Activated CD4-positive, alpha-beta T cell treated with anti-CD3 and anti-CD28 coated beads, Interleukin-2, Interleukin-6, amounts not matched to agents 100 ng/mL and 50 ng/mL, durations not matched to agents 16 hours and 8 hours (primary cell): ENCODE data around the gene WDR6.

Experiments used
- DNase-seq: peaks from one replicate; pipeline ENCODE4 v3.0.0-alpha.2; 2020

WDR6 gene

DNA sequence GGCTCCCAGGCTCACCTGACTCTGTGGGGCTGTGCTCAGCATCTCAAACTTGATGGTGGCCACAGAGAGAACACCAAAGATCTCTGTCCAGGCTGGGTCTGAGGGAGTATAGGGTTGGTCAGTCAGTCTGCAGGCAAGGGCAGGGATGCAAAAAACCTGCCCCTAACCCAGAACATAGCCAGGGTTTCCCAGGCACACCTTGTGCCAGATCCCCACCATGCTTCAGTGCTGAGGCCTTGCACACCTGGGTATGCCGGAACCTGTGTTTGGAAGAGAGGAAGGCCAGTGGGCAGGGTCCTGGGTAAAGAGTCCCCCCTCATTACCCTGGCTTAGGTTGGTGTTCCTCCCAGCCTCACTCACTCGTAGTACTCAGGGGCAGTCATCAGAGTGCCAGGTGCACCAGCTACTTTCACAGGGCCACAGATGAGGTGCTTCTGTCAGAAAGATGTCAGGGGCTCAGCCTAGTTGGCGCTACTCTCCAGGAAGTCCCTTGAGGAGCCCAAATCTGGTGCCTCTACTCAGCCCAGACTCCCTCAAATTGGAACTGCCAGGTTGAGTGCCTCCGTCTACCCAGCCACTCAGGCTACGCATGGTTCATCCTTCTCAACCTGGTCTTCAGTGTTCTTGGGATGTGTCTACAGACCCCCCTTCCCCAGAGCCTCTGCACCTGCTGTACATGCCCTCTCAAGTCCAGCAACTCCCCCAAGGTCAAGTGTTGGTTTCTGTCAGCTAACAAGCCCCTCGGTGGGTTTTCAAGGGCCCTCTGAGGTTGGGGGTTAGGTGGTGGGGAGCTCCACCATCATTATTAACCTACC is 9.4 kb downstream of the WDR6 start:
- no peak for DNase-seq

DNA sequence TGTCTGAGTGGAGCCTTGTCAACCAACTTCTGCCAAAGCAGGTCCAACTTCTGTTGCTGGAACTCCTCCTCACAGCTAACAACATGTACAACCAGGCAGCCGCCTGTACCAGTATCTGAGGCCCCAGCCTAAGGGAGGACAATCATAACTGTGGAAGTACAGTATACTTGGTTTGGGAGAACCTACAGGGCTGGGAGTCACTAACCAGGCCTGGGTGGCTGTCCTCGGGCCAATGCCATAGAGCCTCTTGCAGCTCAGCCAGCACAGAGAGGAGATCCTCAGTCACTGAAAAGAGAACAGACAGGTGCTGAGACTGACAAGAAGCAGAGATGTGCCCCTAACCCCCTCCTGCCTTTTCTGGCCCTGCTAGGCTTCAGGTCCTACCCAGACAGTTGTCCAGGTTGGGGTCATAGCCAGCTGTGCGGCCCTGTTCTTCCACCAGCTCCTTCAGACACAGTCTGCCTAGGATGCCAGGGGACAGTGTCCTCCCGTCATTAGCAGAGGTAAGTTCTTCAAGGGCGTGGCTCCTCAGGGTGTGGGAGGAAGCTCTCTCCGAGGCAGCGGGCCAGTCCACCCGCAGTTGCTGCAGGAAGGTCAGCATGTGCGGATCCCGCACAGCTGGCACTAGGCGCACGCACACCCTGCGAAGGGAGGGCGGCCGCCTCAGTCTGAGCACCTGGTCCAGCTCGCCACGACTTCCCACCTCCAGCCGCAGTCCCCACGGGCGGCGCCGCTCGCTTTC is 10.2 kb downstream of the WDR6 start:
- no peak for DNase-seq

DNA sequence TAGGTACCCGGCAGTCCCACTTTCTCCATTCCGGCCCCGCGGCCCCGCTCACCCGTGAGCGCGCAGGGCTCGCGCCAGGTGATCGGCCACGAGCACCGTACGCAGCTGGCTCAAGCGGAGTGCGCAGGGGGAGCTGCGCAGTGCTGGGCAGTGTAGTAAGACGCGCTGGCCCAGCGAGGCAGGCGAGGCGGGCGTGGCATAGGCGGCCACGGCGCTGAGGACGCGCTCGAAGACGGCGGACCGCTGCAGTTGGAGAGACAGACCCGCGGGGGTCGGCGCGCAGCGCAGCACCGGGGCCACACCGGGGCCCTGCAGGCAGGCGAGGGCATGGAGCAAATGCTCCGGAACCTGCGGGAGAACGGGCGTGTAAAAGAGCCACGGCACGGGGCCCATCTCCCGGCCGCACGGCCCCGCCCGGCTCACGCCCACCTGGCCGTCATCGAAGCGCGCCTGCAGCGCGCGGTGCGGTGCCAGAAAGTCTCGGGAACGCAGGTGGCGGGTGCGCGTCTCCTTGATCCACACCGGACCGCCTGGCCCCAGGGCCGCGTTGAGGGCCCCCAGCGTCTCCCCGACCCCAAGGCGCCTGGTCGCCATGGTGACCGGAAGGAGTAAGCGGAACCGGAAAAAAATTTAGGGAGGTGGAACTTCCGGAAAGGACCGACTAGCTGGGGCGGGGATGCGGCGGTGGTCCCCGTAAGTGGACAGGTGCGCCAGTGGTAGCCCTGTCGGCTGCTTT is 10.9 kb downstream of the WDR6 start, which contains the start of gene DALRD3:
Gene DALRD3, minus strand, starts transcription at position 610 of the 736 bp plus-strand sequence. Its CDS starts 16 bp downstream, at position 594.
- DNase-seq: peak; percentile 80

DNA sequence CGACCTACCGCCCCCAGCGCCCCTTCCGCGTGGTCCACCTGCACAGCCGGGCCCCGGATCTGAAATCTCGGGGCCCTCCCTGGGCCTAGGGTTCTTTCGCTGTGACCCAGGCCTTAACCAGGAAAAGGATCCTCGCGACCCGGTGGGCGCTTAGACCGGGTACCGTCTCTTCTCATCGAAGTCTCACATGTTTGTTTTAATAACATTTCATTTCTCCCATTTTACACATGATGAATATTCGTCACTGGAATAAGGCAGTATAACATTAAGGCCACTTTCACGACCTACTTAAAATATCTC is 11.5 kb downstream of the WDR6 start:
- no peak for DNase-seq

GRCh38 chr3:49019941-49020329 is 12.7 kb downstream of the WDR6 start:
- DNase-seq: no peak

DNA sequence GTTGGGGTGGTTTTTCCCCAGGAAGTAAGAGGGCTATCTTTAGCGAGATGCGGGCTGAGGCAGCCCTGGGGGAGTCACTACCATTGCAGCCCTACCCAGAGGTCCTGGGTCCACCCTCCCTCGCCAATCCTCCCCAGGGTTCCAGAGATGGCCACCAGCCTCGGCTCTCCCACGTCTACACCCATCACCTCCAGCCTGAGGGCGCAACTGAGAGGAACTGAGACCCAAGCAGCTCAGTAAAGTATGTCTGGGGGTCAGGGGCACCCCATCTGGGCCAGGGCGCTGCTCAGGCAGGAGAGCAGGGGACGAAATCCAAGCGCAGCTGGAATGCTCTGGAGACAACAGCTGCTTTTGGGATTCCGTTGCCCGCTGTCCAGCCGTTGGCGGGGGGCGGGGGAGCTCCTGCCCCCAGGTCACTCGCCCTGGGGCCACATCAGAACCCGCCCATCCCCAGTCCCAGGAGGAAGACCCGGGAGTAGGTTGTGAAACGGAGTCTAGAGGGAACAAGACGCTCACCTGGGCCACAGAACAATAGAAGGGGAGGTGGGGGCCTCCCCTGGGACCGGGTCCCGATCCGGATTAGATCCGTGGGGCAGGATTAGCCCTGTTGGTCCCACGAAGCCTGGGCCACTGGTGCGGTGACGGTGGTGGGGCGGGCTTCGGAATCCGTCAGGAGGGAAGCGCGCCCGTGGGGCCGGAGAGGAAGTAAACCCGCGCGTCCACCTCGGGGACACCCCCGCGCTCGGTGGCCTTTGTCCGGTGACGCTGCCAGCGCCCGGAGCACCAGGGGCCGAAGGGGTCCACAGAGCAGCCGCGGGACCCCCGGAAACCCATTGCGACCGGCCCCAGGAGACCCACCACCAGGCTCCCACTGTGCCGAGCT is 13.4 kb downstream of the WDR6 start:
- peak; percentile 63 for DNase-seq

- peak; percentile 100 for DNase-seq
Observed at GRCh38 chr3:49021213-49021812, 14.1 kb downstream of the WDR6 start.

- peak; percentile 96 for DNase-seq
Observed at GRCh38 chr3:49021813-49022687, 14.9 kb downstream of the WDR6 start, which contains the start of gene NDUFAF3. Gene NDUFAF3 (plus strand): TSS chr3:49022121. CDS start chr3:49022145, 24 bp downstream.

- peak; percentile 44 for DNase-seq
Observed at GRCh38 chr3:49022688-49023171, 15.5 kb downstream of the WDR6 start.

DNA sequence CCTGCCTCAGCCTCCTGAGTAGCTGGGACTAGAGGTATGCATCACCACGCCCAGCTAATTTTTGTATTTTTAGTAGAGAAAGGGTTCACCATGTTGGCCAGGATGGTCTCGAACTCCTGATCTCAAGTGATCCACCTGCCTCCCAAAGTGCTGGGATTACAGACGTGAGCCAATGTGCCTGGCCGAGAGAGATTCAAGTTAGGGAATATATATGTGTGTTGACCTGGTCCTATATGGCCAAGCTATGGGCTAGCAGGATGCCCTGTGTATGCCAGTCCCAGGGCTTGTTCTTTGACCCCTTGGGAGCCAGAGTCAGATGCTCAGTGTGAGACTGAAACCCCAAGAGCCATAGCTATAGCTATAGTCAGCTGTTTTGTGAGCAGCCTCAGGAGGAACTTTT is 16.6 kb downstream of the WDR6 start:
- no peak for DNase-seq

GRCh38 chr3:49024449-49024848 is 17.3 kb downstream of the WDR6 start:
- no peak for DNase-seq

DNA sequence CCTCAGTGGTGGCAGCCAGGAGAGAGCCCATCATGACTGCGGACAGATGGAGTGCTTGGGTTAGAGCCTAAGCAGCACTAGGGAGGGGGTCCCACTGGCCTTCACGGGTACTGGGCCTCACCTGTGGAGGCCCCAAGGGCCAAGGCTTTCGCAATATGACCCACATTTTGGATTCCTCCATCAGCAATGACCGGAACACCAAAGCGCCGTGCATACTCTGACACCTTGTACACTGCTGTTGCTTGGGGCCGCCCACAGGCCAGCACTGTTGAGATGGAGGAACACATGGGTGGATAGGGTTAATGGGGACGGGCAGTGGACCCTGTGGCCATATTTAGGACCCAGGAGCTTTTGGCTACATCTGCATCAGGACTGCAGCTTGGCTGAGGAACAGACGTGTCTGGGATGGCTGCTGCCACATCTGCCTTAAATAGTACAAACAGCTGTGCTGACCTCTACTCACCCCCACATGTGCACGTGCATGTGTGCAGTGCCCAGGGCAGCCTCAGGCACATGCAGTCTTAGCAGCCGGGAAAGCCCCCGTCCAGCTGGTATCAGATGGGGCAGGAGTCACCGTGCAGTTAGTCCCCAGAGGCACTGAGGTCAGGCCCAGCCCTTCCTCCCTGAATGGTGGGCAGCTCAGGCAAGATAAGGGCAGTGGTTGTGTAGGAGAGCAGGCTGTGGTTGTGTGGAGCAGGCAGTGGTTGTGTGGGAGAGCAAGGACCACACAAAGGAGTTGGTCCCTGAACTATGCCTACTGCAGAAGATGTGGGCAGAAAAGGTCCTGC is 18.0 kb downstream of the WDR6 start:
- DNase-seq: no peak

- no peak for DNase-seq
Observed at GRCh38 chr3:49025793-49026520, 18.8 kb downstream of the WDR6 start.

DNA sequence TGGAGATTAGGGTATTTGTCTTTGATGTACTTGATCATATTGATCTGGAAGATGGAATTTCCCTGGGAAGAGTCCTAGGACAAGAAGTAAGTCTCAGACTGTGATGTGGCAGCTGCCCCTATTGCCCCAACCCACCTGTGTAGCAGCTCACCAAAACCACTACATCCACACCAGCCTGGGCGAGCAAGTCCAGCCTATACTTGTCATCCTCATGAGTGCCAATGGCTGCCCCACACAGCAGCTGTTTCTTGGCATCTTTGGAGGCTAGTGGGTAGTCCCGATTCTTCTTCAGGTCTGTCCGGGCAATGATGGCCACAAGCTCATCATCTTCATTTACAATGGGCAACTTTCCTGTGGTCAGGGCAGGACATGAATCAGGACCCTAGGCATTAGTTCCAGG is 19.3 kb downstream of the WDR6 start:
- DNase-seq: no peak

- DNase-seq: no peak
Observed at GRCh38 chr3:49027634-49028033, 20.4 kb downstream of the WDR6 start.

DNA sequence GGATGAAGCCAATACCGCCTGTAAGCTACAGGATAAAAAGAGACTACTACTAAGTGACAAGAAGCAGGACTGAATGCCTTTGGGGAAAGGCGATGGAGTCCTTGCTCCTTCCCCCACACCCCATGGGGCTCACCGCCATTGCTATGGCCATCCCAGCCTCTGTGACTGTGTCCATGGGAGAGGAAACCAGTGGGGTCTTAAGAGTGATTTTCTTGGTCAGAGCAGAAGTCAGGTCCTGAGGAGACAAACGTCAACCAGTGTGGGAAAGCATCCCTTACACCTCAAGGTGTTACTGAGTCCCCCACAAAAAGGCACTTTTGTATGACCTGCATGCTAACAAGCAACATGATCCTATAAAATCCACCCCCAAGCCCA is 21.1 kb downstream of the WDR6 start:
- DNase-seq: no peak

GRCh38 chr3:49028673-49029562 is 21.7 kb downstream of the WDR6 start, which contains the start of gene IMPDH2:
Gene IMPDH2 (minus strand): TSS chr3:49029398. CDS start chr3:49029350, 48 bp downstream.
- peak; percentile 96 for DNase-seq

DNA sequence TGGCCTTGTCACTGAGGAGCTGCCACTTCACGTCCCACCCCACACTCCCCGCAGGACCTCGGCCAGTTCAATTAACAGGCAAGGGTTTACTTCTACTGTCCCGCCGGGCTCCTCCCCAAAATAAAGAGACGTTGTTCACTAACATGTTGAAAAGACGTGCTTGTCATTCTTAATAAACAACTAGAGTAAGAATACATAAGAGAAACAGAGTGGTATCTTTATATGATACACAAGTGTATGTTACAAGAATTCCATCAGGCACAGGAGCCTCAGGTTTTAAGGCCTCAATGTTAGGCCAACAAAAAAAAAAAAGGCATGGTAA is 22.3 kb downstream of the WDR6 start:
- DNase-seq: no peak
